Erythroblast (primary cell): Measurements from ENCODE around the gene NOTCH2.
A peak's percentile ranks its signal among the peaks of the same experiment; 100 is the strongest.
"Not testable (repeated sequence)": the region's sequence is repeated elsewhere in the genome, so short reads cannot be mapped to it uniquely, and the experiment has no call there.

Experiments
- DNase-seq, 2 experiments: peaks; one replicate each; lab custom pipeline; 2025; lab: John Stamatoyannopoulos, UW
- GATA1 ChIP-seq: IDR thresholded peaks from 2 replicates; pipeline ENCODE4 v1.6.1; 2011; ENCODE audit warnings: low read depth, mild to moderate bottlenecking, control low read depth, low read length, moderate library complexity
- POLR2A ChIP-seq: IDR thresholded peaks from 2 replicates; pipeline ENCODE4 v1.6.1; 2011; ENCODE audit warnings: mild to moderate bottlenecking, low read length

The NOTCH2 gene

DNA sequence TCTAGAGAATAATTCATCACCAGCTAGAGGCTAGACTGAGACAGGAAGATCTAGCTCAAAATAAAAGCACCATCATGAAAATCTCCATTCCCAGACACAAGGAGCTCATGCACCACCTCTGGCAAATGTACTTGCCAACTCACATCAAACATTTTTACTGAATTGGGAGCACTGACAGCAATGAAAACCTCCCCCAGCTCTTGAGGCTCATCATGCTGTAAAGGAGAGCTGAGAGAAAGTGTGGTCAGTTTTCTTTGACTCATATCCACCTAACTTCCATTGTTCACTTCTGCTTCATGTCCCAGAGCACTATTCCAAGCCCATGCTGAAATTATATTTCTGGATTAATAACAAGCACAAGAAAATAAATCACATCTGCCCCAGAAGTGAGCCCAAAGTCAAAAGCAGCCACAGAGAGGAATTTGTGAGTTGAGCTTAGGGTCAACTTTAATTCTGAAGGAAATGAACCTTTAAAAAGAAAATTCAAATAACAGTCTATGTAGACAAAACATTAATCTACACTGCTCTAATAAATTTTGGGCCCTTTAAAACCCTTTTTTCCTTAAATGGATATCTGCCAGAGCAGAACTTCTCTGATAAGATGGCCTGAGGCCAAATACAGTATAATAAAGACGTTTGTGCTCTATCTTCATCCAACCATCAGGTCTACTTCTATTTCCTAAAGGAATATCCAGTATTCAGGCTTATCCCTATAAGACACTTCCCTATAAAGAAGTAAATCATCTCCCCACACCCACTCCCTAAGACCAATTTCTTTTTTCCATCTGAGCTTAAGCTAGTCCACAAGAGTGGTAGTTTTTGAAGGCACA is 87.3 kb downstream of the NOTCH2 start:
- DNase-seq, result peak; percentile 34 to 66
- TF ChIP-seq GATA1 (no peak), POLR2A (no peak)

DNA sequence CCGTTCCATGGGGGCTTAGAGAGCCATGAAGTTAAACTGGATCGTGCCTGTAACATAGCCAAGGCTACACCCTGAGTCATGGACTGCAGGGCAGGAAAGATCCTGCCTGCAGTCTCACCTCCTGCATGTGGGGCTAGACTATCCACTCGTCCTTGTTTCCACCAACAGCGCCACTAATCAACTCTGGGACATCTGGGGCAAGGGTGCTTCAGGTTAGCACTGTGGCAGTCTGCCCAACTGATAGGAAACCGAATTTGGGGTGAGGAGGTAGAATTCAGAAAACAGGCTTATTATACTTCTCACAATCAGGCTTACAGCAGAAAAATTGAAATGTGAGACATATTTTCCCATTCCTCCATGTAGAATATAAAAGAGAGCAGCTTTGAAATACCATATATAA is 88.0 kb downstream of the NOTCH2 start:
- TF ChIP-seq POLR2A (no peak), GATA1 (no peak)
- peak; percentile 46 to 85 for DNase-seq

DNA sequence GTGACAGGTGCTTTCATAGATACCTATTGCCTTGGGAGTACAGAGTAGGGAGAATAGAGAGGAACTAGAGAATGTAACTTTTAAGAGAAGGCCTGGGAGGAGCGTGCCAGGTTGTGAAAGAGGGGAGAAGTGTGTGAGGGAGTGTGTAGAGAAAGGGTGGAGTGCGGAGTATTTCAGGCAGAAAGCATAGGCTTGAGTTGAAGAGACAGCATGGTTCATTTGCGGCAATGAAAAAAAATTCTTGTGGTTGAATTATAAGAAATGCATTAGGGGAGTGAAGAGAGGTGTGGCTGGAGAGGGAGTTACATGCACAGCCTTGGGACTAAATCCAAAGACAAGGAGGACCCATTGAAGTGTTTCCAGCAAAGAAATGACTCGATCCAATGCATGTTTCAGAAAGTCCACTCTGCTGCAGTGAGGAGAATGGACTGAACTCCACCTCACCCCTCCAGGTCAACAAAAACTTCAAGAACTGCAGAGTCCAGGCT is 91.4 kb downstream of the NOTCH2 start:
- no peak for DNase-seq
- TF ChIP-seq POLR2A (no peak), GATA1 (no peak)

DNA sequence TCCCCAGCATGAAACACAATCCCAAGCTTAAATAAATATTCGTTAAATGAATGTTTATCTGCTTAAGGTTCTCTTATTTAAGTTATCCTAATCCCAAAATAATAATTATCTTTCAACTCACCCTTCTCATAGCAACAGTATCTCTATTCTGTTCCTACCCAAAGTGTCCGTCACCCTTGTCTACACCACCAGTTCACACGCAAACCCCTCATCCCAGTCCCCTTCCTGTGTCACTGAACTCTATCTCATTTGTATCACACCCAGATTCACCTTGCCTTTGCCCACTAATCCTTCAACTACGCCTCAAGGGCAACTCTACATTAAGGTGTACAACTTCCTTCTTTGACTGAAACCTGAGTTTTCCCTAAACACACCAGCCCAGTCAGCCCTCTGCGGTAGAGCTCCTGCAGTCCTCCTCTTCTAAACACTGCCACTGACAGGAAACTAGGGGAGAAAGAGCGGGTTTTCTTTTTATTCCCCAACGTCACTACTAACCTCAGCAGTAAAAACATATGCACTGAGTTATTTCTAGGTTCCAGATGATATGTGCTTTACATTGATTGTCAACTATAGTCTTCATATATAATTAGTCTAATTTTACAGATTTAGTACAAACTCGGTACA is 92.2 kb downstream of the NOTCH2 start:
- DNase-seq, result not testable (repeated sequence)

DNA sequence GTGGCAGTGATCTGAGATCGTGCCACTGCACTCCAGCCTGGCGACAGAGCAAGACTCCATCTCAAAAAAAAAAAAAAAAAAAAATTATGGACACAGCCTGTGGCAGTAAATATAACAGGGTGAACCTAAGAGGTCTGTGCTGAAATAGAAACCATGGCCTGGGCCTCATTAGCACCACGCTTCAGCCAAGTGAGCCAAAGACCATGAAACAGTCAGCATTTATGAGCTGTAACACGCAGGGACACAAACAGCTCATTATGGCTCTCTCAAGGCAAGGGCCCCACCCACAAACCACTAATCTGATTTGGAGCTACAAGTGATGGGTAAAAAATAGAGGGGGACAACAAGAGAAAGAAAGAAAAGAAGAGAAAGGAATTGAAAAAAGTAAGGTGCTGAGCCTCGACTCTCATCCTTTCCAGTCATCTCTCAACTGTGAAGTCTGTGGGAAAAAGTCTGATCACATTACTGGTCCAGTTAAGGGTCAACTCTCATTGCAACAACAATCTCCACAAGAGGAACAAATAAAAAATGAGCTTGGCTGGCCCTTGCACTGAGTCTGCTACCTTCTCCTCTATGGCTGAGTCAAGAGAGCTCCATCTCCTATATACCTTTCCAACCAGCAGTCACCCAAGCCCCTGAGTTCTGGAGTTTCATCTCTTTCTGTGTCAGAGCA is 93.7 kb downstream of the NOTCH2 start:
- DNase-seq, result not testable (repeated sequence)

DNA sequence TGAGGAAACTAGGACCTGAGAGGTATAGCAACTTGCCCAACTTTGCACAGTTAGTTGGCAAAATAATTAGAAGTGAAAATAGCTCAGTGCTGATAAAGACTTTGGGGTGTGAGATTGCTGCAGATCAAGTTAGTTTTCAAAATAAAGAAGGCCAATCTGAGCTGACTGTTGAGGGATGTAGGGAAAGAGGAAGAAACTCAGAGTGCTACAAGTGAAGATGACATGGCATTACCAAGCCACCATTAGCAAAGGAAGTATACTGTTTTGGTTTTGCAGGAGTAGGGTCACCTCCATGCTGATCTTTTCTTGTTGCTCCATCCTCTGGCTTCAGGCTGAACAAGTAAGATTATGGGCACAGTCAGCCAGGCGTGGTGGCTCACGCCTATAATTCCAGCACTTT is 94.5 kb downstream of the NOTCH2 start:
- DNase-seq, result no peak
- TF ChIP-seq GATA1 (no peak), POLR2A (no peak)

DNA sequence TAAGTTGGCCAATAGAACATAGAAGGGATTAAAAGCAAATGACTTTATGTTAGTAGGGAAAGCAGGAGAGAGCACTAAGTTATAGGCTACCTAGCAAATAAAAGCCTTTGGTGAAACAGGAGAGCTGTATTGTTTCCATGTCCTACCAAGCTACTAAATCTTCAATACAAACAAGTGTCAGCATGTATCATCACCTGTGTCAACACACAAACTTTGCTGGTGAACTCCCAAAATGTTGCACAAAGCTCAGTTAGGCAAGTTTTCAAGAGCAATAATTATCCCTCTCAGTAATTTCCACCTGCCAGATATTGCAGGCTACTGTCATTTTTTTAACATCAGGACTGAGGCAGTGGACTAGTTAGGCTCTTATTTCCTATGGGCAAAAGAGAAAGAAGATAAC is 95.4 kb downstream of the NOTCH2 start:
- TF ChIP-seq GATA1, result no peak
- no peak for TF ChIP-seq POLR2A
- no peak for DNase-seq

DNA sequence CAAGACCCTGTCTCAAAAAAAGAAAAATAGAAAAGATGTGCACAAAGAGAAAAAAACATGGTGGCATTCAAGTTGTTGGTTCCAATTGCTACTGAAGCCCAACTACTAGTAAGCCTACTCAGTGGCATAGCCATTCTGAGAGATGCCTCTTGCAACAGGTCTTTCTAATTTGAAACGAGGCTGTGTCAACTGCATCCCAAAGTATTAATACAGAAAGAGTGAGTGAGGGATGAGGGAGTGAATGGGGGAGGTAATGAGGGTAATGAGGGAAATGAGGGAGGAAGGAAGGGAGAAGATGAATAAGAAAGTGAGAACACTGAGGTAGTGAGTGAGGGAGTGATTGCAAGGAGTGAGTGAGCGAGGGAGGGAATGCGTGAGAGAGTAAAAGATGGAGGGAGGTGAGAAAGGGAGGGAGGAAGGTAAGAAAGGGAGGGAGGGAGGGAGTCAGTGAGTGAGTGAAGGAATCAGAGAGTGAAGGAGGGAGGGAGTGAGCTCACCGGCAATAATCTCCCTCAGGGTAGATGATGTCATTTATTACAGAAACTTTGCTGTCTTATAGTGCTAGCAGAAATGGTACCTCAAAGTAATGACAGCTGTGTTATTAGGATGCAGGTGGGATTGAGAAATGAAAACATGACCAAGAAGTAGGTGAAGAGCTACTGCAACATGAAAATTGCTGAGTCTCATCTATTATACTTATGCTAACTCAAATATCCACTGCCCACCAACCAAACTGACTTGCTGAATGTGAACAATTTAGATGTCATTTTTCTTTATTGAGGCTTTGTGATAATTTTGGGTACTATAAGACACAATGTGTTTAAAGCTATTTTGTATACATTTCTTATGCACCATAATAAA is 97.5 kb downstream of the NOTCH2 start:
- TF ChIP-seq GATA1 (no peak), POLR2A (no peak)
- no peak for DNase-seq

DNA sequence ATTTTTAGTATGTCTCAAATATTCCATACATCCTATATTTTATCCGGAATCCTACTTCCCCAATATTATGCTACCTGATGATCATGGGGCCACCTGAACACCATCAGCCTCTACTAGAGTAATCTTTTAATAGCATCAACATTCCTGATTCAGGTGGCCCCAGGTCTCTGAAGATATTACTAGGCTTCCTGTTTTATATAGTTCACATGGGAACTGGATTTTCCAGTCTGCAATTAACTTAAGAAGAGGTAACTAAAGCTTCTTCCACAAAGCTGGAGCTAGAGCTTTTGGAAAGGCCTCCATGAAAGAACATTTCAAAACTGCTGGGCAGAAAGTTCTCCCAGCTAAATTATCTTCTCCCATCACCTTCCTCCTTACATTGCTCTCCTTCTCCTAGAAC is 100.9 kb downstream of the NOTCH2 start:
- TF ChIP-seq POLR2A (no peak), GATA1 (no peak)
- no peak for DNase-seq

DNA sequence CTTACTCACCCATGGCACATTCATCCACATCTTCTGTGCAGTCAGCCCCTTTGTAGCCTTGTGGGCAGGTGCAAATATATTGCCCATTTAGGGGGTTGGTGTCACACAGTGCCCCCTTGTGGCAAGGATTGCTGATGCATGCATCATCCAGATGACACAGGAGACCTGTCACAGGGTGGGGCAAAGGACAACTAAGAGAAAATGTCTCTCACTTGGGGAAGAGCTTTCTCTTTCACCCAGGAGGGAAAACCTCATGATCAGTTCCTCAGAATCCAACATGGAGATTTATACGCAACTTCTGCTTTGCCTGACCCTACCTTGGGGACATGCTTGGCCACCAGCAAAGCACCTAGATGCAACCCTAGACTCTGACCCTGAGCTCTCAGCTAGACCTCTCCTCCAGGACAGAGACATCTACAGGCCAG is 101.4 kb downstream of the NOTCH2 start:
- DNase-seq, result peak; percentile 83 to 90
- TF ChIP-seq GATA1 (no peak), POLR2A (no peak)

DNA sequence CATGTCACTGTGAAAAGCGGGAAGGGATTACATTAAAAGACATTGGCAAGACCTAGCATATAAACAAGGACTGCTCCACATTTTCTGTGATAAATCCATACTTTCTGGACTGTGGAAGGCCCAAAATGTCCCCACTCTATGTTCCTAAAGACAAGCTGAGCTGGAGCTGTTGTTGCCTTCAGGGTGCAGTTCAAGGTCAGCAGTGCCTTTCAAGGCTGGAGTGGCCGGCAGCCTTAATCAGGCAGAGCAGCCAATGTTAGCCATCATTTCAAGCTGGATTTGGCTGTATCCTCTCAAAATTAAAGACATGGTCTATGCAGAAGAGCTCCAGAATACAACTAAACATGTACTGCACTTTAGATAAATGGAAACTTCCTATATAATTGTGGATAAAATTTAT is 102.8 kb downstream of the NOTCH2 start:
- no peak for TF ChIP-seq POLR2A

DNA sequence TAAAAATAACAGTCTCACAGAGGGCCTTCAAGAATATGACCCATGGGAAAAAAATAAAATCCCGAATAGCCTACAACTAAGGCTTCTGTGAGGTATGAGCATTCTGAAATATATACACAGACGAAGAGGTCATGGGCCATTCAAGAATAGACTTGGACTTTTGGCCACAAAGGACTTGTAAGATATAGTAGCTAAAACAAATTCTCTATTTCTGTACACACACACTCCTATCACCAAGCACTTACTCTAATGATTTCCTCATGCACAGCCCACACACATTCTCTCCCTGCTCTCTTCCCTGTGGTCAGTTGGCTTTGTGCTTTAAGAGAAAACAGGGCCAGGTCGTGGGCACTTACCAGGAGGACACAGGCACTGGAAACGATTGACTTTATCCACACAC is 103.4 kb downstream of the NOTCH2 start:
- TF ChIP-seq POLR2A, result no peak
- no peak for TF ChIP-seq GATA1
- no peak for DNase-seq

More for the DNA sequence above, 102.8 kb downstream of the NOTCH2 start:
- no peak for DNase-seq

DNA sequence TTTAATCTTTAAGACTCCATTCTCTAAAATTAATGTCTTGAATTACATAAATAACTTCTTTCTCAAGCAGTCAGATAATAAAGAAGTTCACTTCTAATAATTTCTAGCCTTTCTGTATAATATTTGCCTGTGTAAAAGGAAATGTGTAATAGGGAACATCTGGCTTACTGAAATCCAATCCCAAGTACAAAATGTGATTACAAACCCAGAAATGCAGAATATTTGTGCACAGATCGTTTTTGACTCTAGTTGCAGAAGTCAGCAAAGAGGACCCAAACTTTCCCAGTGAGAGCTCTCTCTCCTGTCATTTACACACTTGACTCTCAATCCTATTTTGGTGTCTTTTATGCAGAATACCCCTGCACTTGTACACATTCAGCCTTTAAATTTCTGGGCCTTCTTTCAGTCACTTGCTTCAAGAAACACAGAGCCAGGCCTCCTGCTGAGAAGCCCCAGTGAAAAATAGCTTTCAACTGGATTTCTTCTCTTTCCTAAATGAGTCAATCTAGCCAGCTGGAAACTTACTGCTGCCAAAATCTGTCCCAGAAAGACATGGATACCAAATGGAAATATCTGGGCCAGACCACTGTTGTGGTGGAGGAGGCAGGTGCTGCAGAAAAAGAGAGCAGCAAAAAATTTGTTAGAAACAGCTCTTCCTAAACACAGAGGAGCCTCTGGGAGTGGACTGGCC is 104.6 kb downstream of the NOTCH2 start:
- no peak for DNase-seq
- no peak for TF ChIP-seq GATA1
- TF ChIP-seq POLR2A, result no peak
